ENCODE data around the gene USH2A.

The USH2A gene

GRCh38 chr1:216086678-216087077 lies 336.6 kb downstream of the USH2A start:
- no peaks in the 10 kb centered on the region for H3K79me2 ChIP-seq (ENCODE audit: insufficient read depth, low read length)
- H3F3A ChIP-seq (ENCODE audit: low read depth) = no peaks in the 10 kb centered on the region

GRCh38 chr1:216081445-216081844 lies 341.8 kb downstream of the USH2A start:
- H3K9me2 ChIP-seq (replicated peaks; ENCODE audit: low read depth, low read length) = no peaks in the 10 kb centered on the region
- H3K9ac ChIP-seq (ENCODE audit: low read depth, low read length, poor library complexity, severe bottlenecking) = no peak overlapping the region
- H2AFZ ChIP-seq (ENCODE audit: low read length) = no peak overlapping the region
- no peaks in the 10 kb centered on the region for H3K9me3 ChIP-seq (ENCODE audit: insufficient read depth, low read depth, low read length)
- no peak for TF ChIP-seq CTCF (conservative IDR thresholded peaks at IDR 0.05; ENCODE audit: low read length)
- no peak for TF ChIP-seq EZH2phosphoT487 (IDR thresholded peaks at IDR 0.05; ENCODE audit: borderline replicate concordance)
- no peaks in the 10 kb centered on the region for H3F3A ChIP-seq (ENCODE audit: low read depth)
- H3K4me1 ChIP-seq (ENCODE audit: insufficient read depth, low read length, poor library complexity, severe bottlenecking) = no peaks in the 10 kb centered on the region
- no peaks in the 10 kb centered on the region for H3K27me3 ChIP-seq (ENCODE audit: insufficient read depth, low read length, poor library complexity, severe bottlenecking)
- H3K36me3 ChIP-seq (ENCODE audit: insufficient read depth, low read length) = no peaks in the 10 kb centered on the region
- no peaks in the 10 kb centered on the region for H4K20me1 ChIP-seq (ENCODE audit: insufficient read depth, low read length, poor library complexity, severe bottlenecking)
- H3K4me2 ChIP-seq (ENCODE audit: low read depth, low read length, poor library complexity, severe bottlenecking) = no peak overlapping the region
- H3K4me3 ChIP-seq (ENCODE audit: low read length, poor library complexity, severe bottlenecking) = no peak overlapping the region
- H3K79me2 ChIP-seq (ENCODE audit: insufficient read depth, low read length) = no peaks in the 10 kb centered on the region

More at GRCh38 chr1:216086678-216087077, 336.6 kb downstream of the USH2A start:
- Histone ChIP-seq H3K4me3 (ENCODE audit: low read length, poor library complexity, severe bottlenecking) (no peak overlapping the region), H2AFZ (ENCODE audit: low read length) (no peak overlapping the region), H3K9me3 (ENCODE audit: insufficient read depth, low read depth, low read length) (no peaks in the 10 kb centered on the region), H3K4me1 (ENCODE audit: insufficient read depth, low read length, poor library complexity, severe bottlenecking) (no peaks in the 10 kb centered on the region), H3K9me2 (replicated peaks; ENCODE audit: low read depth, low read length) (no peaks in the 10 kb centered on the region), H3K36me3 (ENCODE audit: insufficient read depth, low read length) (no peaks in the 10 kb centered on the region), H3K27me3 (ENCODE audit: insufficient read depth, low read length, poor library complexity, severe bottlenecking) (no peaks in the 10 kb centered on the region), H3K4me2 (ENCODE audit: low read depth, low read length, poor library complexity, severe bottlenecking) (no peak overlapping the region), H3K9ac (ENCODE audit: low read depth, low read length, poor library complexity, severe bottlenecking) (no peak overlapping the region), H4K20me1 (ENCODE audit: insufficient read depth, low read length, poor library complexity, severe bottlenecking) (no peaks in the 10 kb centered on the region)
- TF ChIP-seq EZH2phosphoT487 (IDR thresholded peaks at IDR 0.05; ENCODE audit: borderline replicate concordance) (no peak), CTCF (conservative IDR thresholded peaks at IDR 0.05; ENCODE audit: low read length) (no peak)

- Histone ChIP-seq H3K36me3 (ENCODE audit: insufficient read depth, low read length) (no peaks in the 10 kb centered on the region), H3K4me2 (ENCODE audit: low read depth, low read length, poor library complexity, severe bottlenecking) (no peak overlapping the region), H3F3A (ENCODE audit: low read depth) (no peaks in the 10 kb centered on the region), H3K79me2 (ENCODE audit: insufficient read depth, low read length) (no peaks in the 10 kb centered on the region), H2AFZ (ENCODE audit: low read length) (no peak overlapping the region), H3K4me1 (ENCODE audit: insufficient read depth, low read length, poor library complexity, severe bottlenecking) (no peaks in the 10 kb centered on the region), H3K9ac (ENCODE audit: low read depth, low read length, poor library complexity, severe bottlenecking) (no peak overlapping the region), H3K4me3 (ENCODE audit: low read length, poor library complexity, severe bottlenecking) (no peak overlapping the region), H3K9me3 (ENCODE audit: insufficient read depth, low read depth, low read length) (no peaks in the 10 kb centered on the region), H3K9me2 (replicated peaks; ENCODE audit: low read depth, low read length) (no peaks in the 10 kb centered on the region), H3K27me3 (ENCODE audit: insufficient read depth, low read length, poor library complexity, severe bottlenecking) (no peaks in the 10 kb centered on the region), H4K20me1 (ENCODE audit: insufficient read depth, low read length, poor library complexity, severe bottlenecking) (no peaks in the 10 kb centered on the region)
- TF ChIP-seq EZH2phosphoT487 (IDR thresholded peaks at IDR 0.05; ENCODE audit: borderline replicate concordance) (no peak), CTCF (conservative IDR thresholded peaks at IDR 0.05; ENCODE audit: low read length) (no peak)
These were observed 346.5 kb downstream of the USH2A start for GRCh38 chr1:216076751-216077150.
